CD4-positive, alpha-beta memory T cell (primary cell): ENCODE data around the gene SAT2. TPM values are rescaled to one million over a fixed set of nuclear protein-coding genes. Genes with fewer than 3 reads are reported as not detected.

Source experiments
- CTCF ChIA-PET: fragments of 350-600 bp; sonication (Branson Sonifier 250); formaldehyde crosslinking; loops from one replicate; lab custom pipeline; 2021; ENCODE audit warnings: inconsistent platforms; ENCODE audit not compliant: partially characterized antibody; lab: Charles Lee
- POLR2A ChIA-PET: fragments of 350-600 bp; sonication (Branson Sonifier 250); formaldehyde crosslinking; loops from one replicate; lab custom pipeline; 2021; ENCODE audit not compliant: partially characterized antibody; lab: Charles Lee
- DNase-seq, 5 donors: peaks; one replicate each; pipeline versions ENCODE4 v3.0.0 to v3.0.0-alpha.2; 2020 to 2022; ENCODE audit warnings: mixed read lengths in 1 of 5
- H3K27ac ChIP-seq: one replicate; pipeline ENCODE4 v1.7.0; 2013; ENCODE audit warnings: low read depth, low read length
- H3K27me3 ChIP-seq: 2 replicates; pipeline ENCODE4 v1.7.0; 2013; ENCODE audit warnings: mild to moderate bottlenecking, low read length, moderate library complexity; ENCODE audit not compliant: insufficient read depth
- H3K36me3 ChIP-seq: 2 replicates; pipeline ENCODE4 v1.7.0; 2013; ENCODE audit warnings: mild to moderate bottlenecking, low read length, moderate library complexity; ENCODE audit not compliant: insufficient read depth
- H3K4me1 ChIP-seq: 2 replicates; pipeline ENCODE4 v1.7.0; 2013; ENCODE audit warnings: mild to moderate bottlenecking, low read length, moderate library complexity; ENCODE audit not compliant: insufficient read depth
- H3K4me3 ChIP-seq, 2 donors: one replicate each; pipeline ENCODE4 v1.7.0; 2013; ENCODE audit warnings: low read length in 2 of 2, mild to moderate bottlenecking in 1 of 2
- H3K9me3 ChIP-seq, 2 donors: one replicate each; pipeline ENCODE4 v1.7.0; 2013; ENCODE audit warnings: low read length in 2 of 2, control low read depth in 1 of 2; ENCODE audit not compliant: control insufficient read depth in 1 of 2
- H3K27ac Mint-ChIP-seq, 7 donors: one replicate each; pipeline ENCODE4 v1.8.0; 2020 to 2021; ENCODE audit warnings: mixed read lengths in 7 of 7, mild to moderate bottlenecking in 6 of 7, inconsistent platforms in 3 of 7, moderate library complexity in 3 of 7
- H3K27me3 Mint-ChIP-seq, 2 donors: one replicate each; pipeline ENCODE4 v1.8.0; 2020 to 2021; ENCODE audit warnings: mixed read lengths in 2 of 2
- H3K36me3 Mint-ChIP-seq, 2 donors: one replicate each; pipeline ENCODE4 v1.8.0; 2020 to 2021; ENCODE audit warnings: mixed read lengths in 2 of 2, inconsistent platforms in 1 of 2, mild to moderate bottlenecking in 1 of 2
- H3K4me1 Mint-ChIP-seq, 4 donors: one replicate each; pipeline ENCODE4 v1.8.0; 2020 to 2021; ENCODE audit warnings: mixed read lengths in 4 of 4, mild to moderate bottlenecking in 1 of 4
- H3K4me3 Mint-ChIP-seq, 8 donors: one replicate each; pipeline ENCODE4 v1.8.0; 2020 to 2021; ENCODE audit warnings: mixed read lengths in 8 of 8, mild to moderate bottlenecking in 7 of 8, moderate library complexity in 6 of 8, inconsistent platforms in 3 of 8
- H3K9me3 Mint-ChIP-seq, 8 donors: one replicate each; pipeline ENCODE4 v1.8.0; 2020 to 2021; ENCODE audit warnings: mixed read lengths in 8 of 8, mild to moderate bottlenecking in 5 of 8, inconsistent platforms in 3 of 8, moderate library complexity in 1 of 8
- intact Hi-C: fragments of 100-400 bp; cut with micrococcal nuclease; formaldehyde crosslinking; loops from one replicate; pipeline ENCODE4 v1.15.1; 2023
- polyA plus RNA-seq, 2 donors: library from polyadenylated mRNA; unstranded; fragments of 300-500 nt; fragmentation: Illumina TruSeq; gene quantifications; one replicate each; pipeline ENCODE4 v1.2.3, GENCODE V29; 2021
- total RNA-seq, 2 experiments: library from RNA; stranded (reverse); gene quantifications; one replicate each; pipeline ENCODE4 v1.2.3, GENCODE V29; 2021

SAT2 gene
- total and polyA plus RNA-seq, 4 experiments from 2014 or later, result 27.0 to 76.9 (median 58.3) TPM

DNA sequence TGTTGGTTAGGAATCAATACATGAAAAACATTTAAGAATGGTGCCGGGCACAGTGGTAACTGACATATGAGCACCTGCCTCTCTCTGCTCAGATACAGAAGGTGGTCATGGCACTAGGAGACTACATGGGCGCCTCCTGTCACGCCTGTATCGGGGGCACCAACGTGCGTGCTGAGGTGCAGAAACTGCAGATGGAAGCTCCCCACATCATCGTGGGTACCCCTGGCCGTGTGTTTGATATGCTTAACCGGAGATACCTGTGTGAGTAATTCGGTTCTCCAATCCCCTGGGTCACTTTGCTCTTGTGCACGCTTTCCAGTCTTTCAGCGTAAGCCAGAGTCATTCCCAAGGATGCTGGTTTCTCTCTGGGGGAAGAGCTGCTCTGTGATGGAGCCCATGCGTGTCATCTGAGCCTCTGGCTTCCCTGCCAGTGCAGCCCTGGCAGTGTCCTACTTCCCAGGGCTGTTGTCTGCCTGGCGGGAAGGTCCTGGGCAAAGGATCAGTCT lies 51.1 kb downstream of the SAT2 start:
- no peak overlapping the region for H3K4me3 ChIP-seq
- H3K4me1 Mint-ChIP-seq, result peaks cover 42 to 94% (median 60%) of the 10 kb centered on the region in 4 donors
- peaks cover 0 to 26% (median 0%) of the 10 kb centered on the region in 8 donors for H3K9me3 Mint-ChIP-seq
- H3K36me3 ChIP-seq, result peaks cover 54% of the 10 kb centered on the region
- CTCF ChIA-PET, result interaction anchor here (1.0 to 2.9 kb wide), 2 partner anchors 16 to 111 kb away, joined by 3 to 18 read pairs; partner anchors contain the start of genes SENP3 and TP53
- H3K4me1 ChIP-seq, result peaks cover 65% of the 10 kb centered on the region
- H3K27me3 ChIP-seq, result no peaks in the 10 kb centered on the region
- intact Hi-C loops, result no loop called here
- DNase-seq, result no peak
- peak overlapping the region in 6 of 7 donors; percentile 13 to 99 (median 90) for H3K27ac Mint-ChIP-seq
- H3K27ac ChIP-seq, result no peak overlapping the region
- peak overlapping the region in 6 of 8 donors; percentile 22 to 79 (median 46) for H3K4me3 Mint-ChIP-seq
- H3K27me3 Mint-ChIP-seq, result no peaks in the 10 kb centered on the region
- POLR2A ChIA-PET, result interaction anchor here (0.7 to 8.6 kb wide), 7 partner anchors 10 to 224 kb away, joined by 3 to 220 read pairs (median 5); partner anchors contain the start of genes FXR2, KCTD11, MPDU1 and SENP3
- peaks cover 53 to 83% of the 10 kb centered on the region in 2 donors for H3K36me3 Mint-ChIP-seq
- no peaks in the 10 kb centered on the region for H3K9me3 ChIP-seq

Other genes with a start within 250 kb of the SAT2 start
- 10 to 100 TPM; 13.8 to 15.9 TPM for gene TNK1, start 246.7 kb downstream of the SAT2 start, total RNA-seq
- gene TNK1, start 246.7 kb downstream of the SAT2 start, polyA plus RNA-seq, result 1 to 10 TPM; 1.7 to 2.1 TPM
- gene PLSCR3, start 233.3 kb downstream of the SAT2 start, total RNA-seq, result 10 to 100 TPM; 90.3 to 91.9 TPM
- gene PLSCR3, start 233.3 kb downstream of the SAT2 start, polyA plus RNA-seq, result 100 to 1,000 TPM; 174 to 242 TPM
- gene TMEM256, start 223.7 kb downstream of the SAT2 start, total RNA-seq, result 10 to 100 TPM; 35.4 to 38.3 TPM
- 10 to 100 TPM; 49.9 to 51.1 TPM for gene TMEM256, start 223.7 kb downstream of the SAT2 start, polyA plus RNA-seq
- gene NLGN2, start 220.0 kb downstream of the SAT2 start, total RNA-seq, result 1 to 10 TPM; 8.8 to 9.8 TPM
- under 1 TPM in 1 of 2 donors, not detected in 1; 0.08 TPM for gene NLGN2, start 220.0 kb downstream of the SAT2 start, polyA plus RNA-seq
- not detected for gene SPEM1, start 207.5 kb downstream of the SAT2 start, total RNA-seq
- not detected for gene SPEM1, start 207.5 kb downstream of the SAT2 start, polyA plus RNA-seq
- not detected for gene SPEM2, start 202.2 kb downstream of the SAT2 start, total RNA-seq
- gene SPEM2, start 202.2 kb downstream of the SAT2 start, polyA plus RNA-seq, result not detected
- gene SPEM3, start 199.0 kb downstream of the SAT2 start, total RNA-seq, result not detected
- gene SPEM3, start 199.0 kb downstream of the SAT2 start, polyA plus RNA-seq, result not detected
- gene TMEM102, start 192.4 kb downstream of the SAT2 start, total RNA-seq, result 10 to 100 TPM; 20.8 to 21.8 TPM
- 10 to 100 TPM; 14.6 to 29.2 TPM for gene TMEM102, start 192.4 kb downstream of the SAT2 start, polyA plus RNA-seq
- 1 to 10 TPM; 2.7 to 3.3 TPM for gene FGF11, start 188.3 kb downstream of the SAT2 start, total RNA-seq
- under 1 TPM in 1 of 2 donors, not detected in 1; 0.14 TPM for gene FGF11, start 188.3 kb downstream of the SAT2 start, polyA plus RNA-seq
- 1 to 10 TPM; 9.1 to 9.5 TPM for gene CHRNB1, start 182.8 kb downstream of the SAT2 start, total RNA-seq
- 10 to 100 TPM; 24.1 to 29.2 TPM for gene CHRNB1, start 182.8 kb downstream of the SAT2 start, polyA plus RNA-seq
- gene ZBTB4, start 148.2 kb downstream of the SAT2 start, total RNA-seq, result 10 to 100 TPM; 75.2 to 75.7 TPM
- gene ZBTB4, start 148.2 kb downstream of the SAT2 start, polyA plus RNA-seq, result 10 to 100 TPM in 1 of 2 donors, 1 to 10 TPM in 1; 4.6 to 21.2 TPM
- gene SLC35G6, start 146.4 kb downstream of the SAT2 start, total RNA-seq, result not detected
- gene SLC35G6, start 146.4 kb downstream of the SAT2 start, polyA plus RNA-seq, result not detected
- 100 to 1,000 TPM; 178 to 191 TPM for gene POLR2A, start 143.5 kb downstream of the SAT2 start, total RNA-seq
- gene POLR2A, start 143.5 kb downstream of the SAT2 start, polyA plus RNA-seq, result 10 to 100 TPM in 1 of 2 donors, 1 to 10 TPM in 1; 8.6 to 76.2 TPM
- 10 to 100 TPM; 45.1 to 52.2 TPM for gene TNFSF12, start 78.8 kb downstream of the SAT2 start, total RNA-seq
- 10 to 100 TPM; 45.8 to 72.8 TPM for gene TNFSF12, start 78.8 kb downstream of the SAT2 start, polyA plus RNA-seq
- gene TNFSF13, start 69.1 kb downstream of the SAT2 start, total RNA-seq, result 1 to 10 TPM; 2.9 to 3.8 TPM
- under 1 TPM in 1 of 2 donors, not detected in 1; 0.68 TPM for gene TNFSF13, start 69.1 kb downstream of the SAT2 start, polyA plus RNA-seq
- 10 to 100 TPM; 37.7 to 40.1 TPM for gene SENP3, start 65.9 kb downstream of the SAT2 start, total RNA-seq
- 10 to 100 TPM; 13.1 to 15.5 TPM for gene SENP3, start 65.9 kb downstream of the SAT2 start, polyA plus RNA-seq
- 10 to 100 TPM; 19.8 to 20.9 TPM for gene CD68, start 48.2 kb downstream of the SAT2 start, total RNA-seq
- under 1 TPM in 1 of 2 donors, not detected in 1; 0.59 TPM for gene CD68, start 48.2 kb downstream of the SAT2 start, polyA plus RNA-seq
- 10 to 100 TPM; 23.8 to 25.0 TPM for gene MPDU1, start 44.0 kb downstream of the SAT2 start, total RNA-seq
- 10 to 100 TPM; 41.7 to 50.1 TPM for gene MPDU1, start 44.0 kb downstream of the SAT2 start, polyA plus RNA-seq
- 1 to 10 TPM; 1.0 to 1.1 TPM for gene SOX15, start 37.7 kb downstream of the SAT2 start, total RNA-seq
- gene SOX15, start 37.7 kb downstream of the SAT2 start, polyA plus RNA-seq, result not detected
- gene FXR2, start 12.9 kb downstream of the SAT2 start, total RNA-seq, result 10 to 100 TPM; 44.1 to 46.6 TPM
- 10 to 100 TPM in 1 of 2 donors, 1 to 10 TPM in 1; 9.2 to 18.6 TPM for gene FXR2, start 12.9 kb downstream of the SAT2 start, polyA plus RNA-seq
- not detected for gene SHBG, start 2.3 kb upstream of the SAT2 start, total RNA-seq
- gene SHBG, start 2.3 kb upstream of the SAT2 start, polyA plus RNA-seq, result not detected
- under 1 TPM; 0.22 to 0.52 TPM for gene ATP1B2, start 23.1 kb upstream of the SAT2 start, total RNA-seq
- gene ATP1B2, start 23.1 kb upstream of the SAT2 start, polyA plus RNA-seq, result not detected
- gene TP53, start 59.7 kb upstream of the SAT2 start, total RNA-seq, result 10 to 100 TPM; 89.1 to 97.4 TPM
- gene TP53, start 59.7 kb upstream of the SAT2 start, polyA plus RNA-seq, result 10 to 100 TPM; 15.9 to 35.3 TPM
- gene WRAP53, start 60.7 kb upstream of the SAT2 start, total RNA-seq, result 10 to 100 TPM; 11.9 to 12.5 TPM
- gene WRAP53, start 60.7 kb upstream of the SAT2 start, polyA plus RNA-seq, result 10 to 100 TPM in 1 of 2 donors, 1 to 10 TPM in 1; 9.8 to 13.1 TPM
- gene EFNB3, start 77.4 kb upstream of the SAT2 start, total RNA-seq, result under 1 TPM; 0.09 to 0.11 TPM
- gene EFNB3, start 77.4 kb upstream of the SAT2 start, polyA plus RNA-seq, result not detected
- gene DNAH2, start 89.9 kb upstream of the SAT2 start, total RNA-seq, result not detected
- not detected for gene DNAH2, start 89.9 kb upstream of the SAT2 start, polyA plus RNA-seq
- 100 to 1,000 TPM; 119 to 129 TPM for gene KDM6B, start 206.4 kb upstream of the SAT2 start, total RNA-seq
- gene KDM6B, start 206.4 kb upstream of the SAT2 start, polyA plus RNA-seq, result 1 to 10 TPM in 1 of 2 donors, not detected in 1; 1.7 TPM
- gene TMEM88, start 227.2 kb upstream of the SAT2 start, total RNA-seq, result 1 to 10 TPM; 6.2 to 7.9 TPM
- gene TMEM88, start 227.2 kb upstream of the SAT2 start, polyA plus RNA-seq, result not detected
- gene NAA38, start 229.7 kb upstream of the SAT2 start, total RNA-seq, result 10 to 100 TPM; 23.1 to 25.8 TPM
- 100 to 1,000 TPM; 139 to 149 TPM for gene NAA38, start 229.7 kb upstream of the SAT2 start, polyA plus RNA-seq
- 10 to 100 TPM in 1 of 2 experiments, 1 to 10 TPM in 1; 8.7 to 11.4 TPM for gene CYB5D1, start 230.2 kb upstream of the SAT2 start, total RNA-seq
- 1 to 10 TPM; 5.1 to 5.2 TPM for gene CYB5D1, start 230.2 kb upstream of the SAT2 start, polyA plus RNA-seq